GM23338 (cell line): Measurements from ENCODE around the gene DAAM2. TPM values are rescaled to one million over a fixed set of nuclear protein-coding genes. Genes with fewer than 3 reads are reported as not detected.

Experiments
- ATAC-seq: fragments of 200-7000 bp; cut with Tn5 transposase; 3 replicates; pipeline ENCODE4 v1.9.1; 2020
- DNase-seq: peaks from one replicate; pipeline ENCODE4 v3.0.0-alpha.2; 2015; ENCODE audit warnings: low spot score
- H2AFZ ChIP-seq: fragments of 200-600 bp; sonication (generic); 2 replicates; pipeline ENCODE4 v1.8.0; 2016; ENCODE audit warnings: antibody characterized with exemption, mild to moderate bottlenecking, moderate library complexity
- H3F3A ChIP-seq: fragments of 200-600 bp; sonication (generic); replicated peaks from 2 replicates; pipeline ENCODE4 v1.8.0; 2017; ENCODE audit warnings: antibody characterized with exemption, mixed run types, low read depth
- H3K27ac ChIP-seq: fragments of 200-600 bp; sonication (generic); 2 replicates; pipeline ENCODE4 v1.6.1; 2016; ENCODE audit warnings: low read depth
- H3K27me3 ChIP-seq: fragments of 200-600 bp; sonication (generic); 2 replicates; pipeline ENCODE4 v1.8.0; 2016; ENCODE audit warnings: mild to moderate bottlenecking, mixed run types, moderate library complexity; ENCODE audit not compliant: insufficient read depth
- H3K36me3 ChIP-seq: fragments of 200-600 bp; sonication (generic); 2 replicates; pipeline ENCODE4 v1.8.0; 2016; ENCODE audit warnings: mild to moderate bottlenecking; ENCODE audit not compliant: insufficient read depth
- H3K4me1 ChIP-seq: fragments of 200-600 bp; sonication (generic); 2 replicates; pipeline ENCODE4 v1.8.0; 2016; ENCODE audit warnings: mild to moderate bottlenecking, moderate library complexity; ENCODE audit not compliant: insufficient read depth
- H3K4me2 ChIP-seq: fragments of 200-600 bp; sonication (generic); 2 replicates; pipeline ENCODE4 v1.7.1; 2017; ENCODE audit warnings: mixed run types
- H3K4me3 ChIP-seq: fragments of 200-600 bp; sonication (generic); 2 replicates; pipeline ENCODE4 v1.6.1; 2016; ENCODE audit warnings: mixed run types
- H3K79me2 ChIP-seq: fragments of 200-600 bp; sonication (generic); replicated peaks from 2 replicates; pipeline ENCODE4 v1.8.0; 2017; ENCODE audit warnings: mild to moderate bottlenecking; ENCODE audit not compliant: insufficient read depth
- H3K9me2 ChIP-seq: fragments of 200-600 bp; sonication (generic); 2 replicates; pipeline ENCODE4 v1.8.0; 2017; ENCODE audit not compliant: insufficient read depth
- H4K20me1 ChIP-seq: fragments of 200-600 bp; sonication (generic); replicated peaks from 2 replicates; pipeline ENCODE4 v1.8.0; 2017; ENCODE audit warnings: mild to moderate bottlenecking; ENCODE audit not compliant: insufficient read depth
- H3K27ac Mint-ChIP-seq: 2 replicates; pipeline ENCODE4 v1.8.0; 2020; ENCODE audit warnings: inconsistent platforms, mild to moderate bottlenecking, moderate library complexity, mixed read lengths
- H3K27me3 Mint-ChIP-seq: 3 replicates; pipeline ENCODE4 v1.8.0; 2022; ENCODE audit warnings: low read depth, mild to moderate bottlenecking, moderate library complexity, mixed read lengths, inconsistent platforms; ENCODE audit not compliant: insufficient read depth, poor library complexity
- H3K36me3 Mint-ChIP-seq: 3 replicates; pipeline ENCODE4 v1.8.0; 2021; ENCODE audit warnings: low read depth, mild to moderate bottlenecking, inconsistent platforms, moderate library complexity, mixed read lengths
- H3K4me1 Mint-ChIP-seq: 3 replicates; pipeline ENCODE4 v1.8.0; 2020; ENCODE audit warnings: mild to moderate bottlenecking, inconsistent platforms, mixed read lengths
- H3K4me3 Mint-ChIP-seq: 3 replicates; pipeline ENCODE4 v1.8.0; 2021; ENCODE audit warnings: moderate library complexity, mild to moderate bottlenecking, inconsistent platforms, mixed read lengths
- H3K9me3 Mint-ChIP-seq: 3 replicates; pipeline ENCODE4 v1.8.0; 2020; ENCODE audit warnings: moderate library complexity, mild to moderate bottlenecking, inconsistent platforms, mixed read lengths
- CREB1 ChIP-seq: fragments of 250-450 bp; sonication (Bioruptor Pico); IDR thresholded peaks from 2 replicates; pipeline ENCODE4 v1.5.0; 2020; ENCODE audit warnings: low read depth, mild to moderate bottlenecking, moderate library complexity
- EZH2 ChIP-seq: fragments of 200-600 bp; sonication (generic); IDR thresholded peaks from one replicate; pipeline ENCODE4 v1.8.0; 2017; ENCODE audit warnings: antibody characterized with exemption, mild to moderate bottlenecking, low read depth; ENCODE audit not compliant: unreplicated experiment
- EZH2phosphoT487 ChIP-seq: fragments of 200-600 bp; sonication (generic); IDR thresholded peaks from one replicate; pipeline ENCODE4 v1.8.1; 2018; ENCODE audit warnings: antibody characterized with exemption; ENCODE audit not compliant: unreplicated experiment
- POLR2AphosphoS5 ChIP-seq: IDR thresholded peaks from 2 replicates; pipeline ENCODE4 v1.6.1; 2016; ENCODE audit warnings: antibody characterized with exemption, low read depth
- ZNF331 ChIP-seq: fragments of 250-450 bp; sonication (Bioruptor Pico); IDR thresholded peaks from 2 replicates; pipeline ENCODE4 v1.5.0; 2020; ENCODE audit warnings: low read depth, mild to moderate bottlenecking, moderate library complexity
- polyA plus RNA-seq: library from polyadenylated mRNA; unstranded; fragments of >200 nt; fragmentation: Nextera tagmentation; extraction: Ambion mirVana; gene quantifications from 2 replicates; pipeline ENCODE4 v1.2.1, GENCODE V29; 2016
- total RNA-seq: library from RNA; depleted of rRNA; stranded (reverse); fragments of >200 nt; shearing (Covaris generic); gene quantifications from 2 replicates; pipeline ENCODE4 v1.2.3, GENCODE V29; 2014
- TF ChIP-seq, protein P1 (sequence below): IDR thresholded peaks from one replicate; pipeline ENCODE4 v1.6.1; 2018; ENCODE audit warnings: antibody characterized with exemption; ENCODE audit not compliant: unreplicated experiment
- TF ChIP-seq, protein P2 (sequence below), 2 experiments: fragments of 200-600 bp in 1 of 2; sonication (generic) in 1 of 2; conservative IDR thresholded peaks; 2 replicates each; pipeline versions ENCODE4 v1.5.1 to v1.6.1; 2016 to 2017; ENCODE audit warnings: antibody characterized with exemption in 2 of 2, low read depth in 2 of 2, mild to moderate bottlenecking in 2 of 2, moderate library complexity in 1 of 2
- TF ChIP-seq, protein P3 (sequence below): IDR thresholded peaks from 2 replicates; pipeline ENCODE4 v1.6.1; 2016; ENCODE audit warnings: antibody characterized with exemption

Gene DAAM2
- total and polyA plus RNA-seq, 2 experiments from 2014 or later = 1.4 to 4.9 TPM

DNA sequence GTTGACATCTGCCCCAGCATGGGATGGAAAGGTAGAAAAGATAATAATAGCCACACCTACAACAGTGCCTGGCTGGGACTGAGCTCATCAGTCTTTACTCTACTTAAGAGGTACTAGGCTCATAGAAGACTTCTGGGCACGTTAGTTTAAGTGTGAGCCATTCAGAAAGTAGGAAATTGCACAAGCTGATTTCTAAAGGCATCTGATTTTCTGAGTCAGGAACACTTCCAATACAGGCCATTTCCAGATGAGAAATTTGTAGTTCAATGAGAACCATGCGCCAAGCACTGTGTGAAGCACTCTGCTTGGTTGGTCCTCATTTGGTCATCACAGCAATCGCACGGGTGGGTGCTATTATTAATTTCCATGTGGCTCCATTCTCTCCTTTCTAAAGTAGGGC lies 99.8 kb downstream of the DAAM2 start:
- Histone ChIP-seq H3K27ac (no peak overlapping the region), H4K20me1 (no peaks in the 10 kb centered on the region), H2AFZ (no peak overlapping the region), H3K4me2 (no peak overlapping the region), H3K79me2 (no peaks in the 10 kb centered on the region), H3K4me3 (no peak overlapping the region), H3K4me1 (no peaks in the 10 kb centered on the region; the same call in 1 of the 2 replicates), H3K36me3 (no peaks in the 10 kb centered on the region), H3K9me2 (0 out of 2 replicates have a peak, but pooled peaks cover under 1% of the 10 kb centered on the region), H3K27me3 (no peaks in the 10 kb centered on the region), H3F3A (no peaks in the 10 kb centered on the region)
- peaks cover 1% of the 10 kb centered on the region; the same call in 2 of the 3 replicates for H3K4me1 Mint-ChIP-seq
- no peaks in the 10 kb centered on the region for H3K9me3 Mint-ChIP-seq
- H3K27me3 Mint-ChIP-seq = peaks cover 2% of the 10 kb centered on the region
- peaks cover 1% of the 10 kb centered on the region; the same call in 1 of the 3 replicates for H3K36me3 Mint-ChIP-seq
- no peak for DNase-seq
- no peak for ATAC-seq
- H3K4me3 Mint-ChIP-seq = no peak overlapping the region
- TF ChIP-seq ZNF331 (CRISPR knock-in tag) = no peak
- no peak for TF ChIP-seq CREB1 (CRISPR knock-in tag)
- TF ChIP-seq, protein P1, sequence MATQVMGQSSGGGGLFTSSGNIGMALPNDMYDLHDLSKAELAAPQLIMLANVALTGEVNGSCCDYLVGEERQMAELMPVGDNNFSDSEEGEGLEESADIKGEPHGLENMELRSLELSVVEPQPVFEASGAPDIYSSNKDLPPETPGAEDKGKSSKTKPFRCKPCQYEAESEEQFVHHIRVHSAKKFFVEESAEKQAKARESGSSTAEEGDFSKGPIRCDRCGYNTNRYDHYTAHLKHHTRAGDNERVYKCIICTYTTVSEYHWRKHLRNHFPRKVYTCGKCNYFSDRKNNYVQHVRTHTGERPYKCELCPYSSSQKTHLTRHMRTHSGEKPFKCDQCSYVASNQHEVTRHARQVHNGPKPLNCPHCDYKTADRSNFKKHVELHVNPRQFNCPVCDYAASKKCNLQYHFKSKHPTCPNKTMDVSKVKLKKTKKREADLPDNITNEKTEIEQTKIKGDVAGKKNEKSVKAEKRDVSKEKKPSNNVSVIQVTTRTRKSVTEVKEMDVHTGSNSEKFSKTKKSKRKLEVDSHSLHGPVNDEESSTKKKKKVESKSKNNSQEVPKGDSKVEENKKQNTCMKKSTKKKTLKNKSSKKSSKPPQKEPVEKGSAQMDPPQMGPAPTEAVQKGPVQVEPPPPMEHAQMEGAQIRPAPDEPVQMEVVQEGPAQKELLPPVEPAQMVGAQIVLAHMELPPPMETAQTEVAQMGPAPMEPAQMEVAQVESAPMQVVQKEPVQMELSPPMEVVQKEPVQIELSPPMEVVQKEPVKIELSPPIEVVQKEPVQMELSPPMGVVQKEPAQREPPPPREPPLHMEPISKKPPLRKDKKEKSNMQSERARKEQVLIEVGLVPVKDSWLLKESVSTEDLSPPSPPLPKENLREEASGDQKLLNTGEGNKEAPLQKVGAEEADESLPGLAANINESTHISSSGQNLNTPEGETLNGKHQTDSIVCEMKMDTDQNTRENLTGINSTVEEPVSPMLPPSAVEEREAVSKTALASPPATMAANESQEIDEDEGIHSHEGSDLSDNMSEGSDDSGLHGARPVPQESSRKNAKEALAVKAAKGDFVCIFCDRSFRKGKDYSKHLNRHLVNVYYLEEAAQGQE = no peak
- TF ChIP-seq, protein P2, sequence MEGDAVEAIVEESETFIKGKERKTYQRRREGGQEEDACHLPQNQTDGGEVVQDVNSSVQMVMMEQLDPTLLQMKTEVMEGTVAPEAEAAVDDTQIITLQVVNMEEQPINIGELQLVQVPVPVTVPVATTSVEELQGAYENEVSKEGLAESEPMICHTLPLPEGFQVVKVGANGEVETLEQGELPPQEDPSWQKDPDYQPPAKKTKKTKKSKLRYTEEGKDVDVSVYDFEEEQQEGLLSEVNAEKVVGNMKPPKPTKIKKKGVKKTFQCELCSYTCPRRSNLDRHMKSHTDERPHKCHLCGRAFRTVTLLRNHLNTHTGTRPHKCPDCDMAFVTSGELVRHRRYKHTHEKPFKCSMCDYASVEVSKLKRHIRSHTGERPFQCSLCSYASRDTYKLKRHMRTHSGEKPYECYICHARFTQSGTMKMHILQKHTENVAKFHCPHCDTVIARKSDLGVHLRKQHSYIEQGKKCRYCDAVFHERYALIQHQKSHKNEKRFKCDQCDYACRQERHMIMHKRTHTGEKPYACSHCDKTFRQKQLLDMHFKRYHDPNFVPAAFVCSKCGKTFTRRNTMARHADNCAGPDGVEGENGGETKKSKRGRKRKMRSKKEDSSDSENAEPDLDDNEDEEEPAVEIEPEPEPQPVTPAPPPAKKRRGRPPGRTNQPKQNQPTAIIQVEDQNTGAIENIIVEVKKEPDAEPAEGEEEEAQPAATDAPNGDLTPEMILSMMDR (conservative IDR thresholded peaks at IDR 0.05; ENCODE audit: low read depth in 2 of 2) = no peak
- TF ChIP-seq, protein P3, sequence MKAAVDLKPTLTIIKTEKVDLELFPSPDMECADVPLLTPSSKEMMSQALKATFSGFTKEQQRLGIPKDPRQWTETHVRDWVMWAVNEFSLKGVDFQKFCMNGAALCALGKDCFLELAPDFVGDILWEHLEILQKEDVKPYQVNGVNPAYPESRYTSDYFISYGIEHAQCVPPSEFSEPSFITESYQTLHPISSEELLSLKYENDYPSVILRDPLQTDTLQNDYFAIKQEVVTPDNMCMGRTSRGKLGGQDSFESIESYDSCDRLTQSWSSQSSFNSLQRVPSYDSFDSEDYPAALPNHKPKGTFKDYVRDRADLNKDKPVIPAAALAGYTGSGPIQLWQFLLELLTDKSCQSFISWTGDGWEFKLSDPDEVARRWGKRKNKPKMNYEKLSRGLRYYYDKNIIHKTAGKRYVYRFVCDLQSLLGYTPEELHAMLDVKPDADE = no peak
- no peak for TF ChIP-seq EZH2
- TF ChIP-seq POLR2AphosphoS5 = no peak
- H3K27ac Mint-ChIP-seq = no peak overlapping the region

GRCh38 chr6:39892490-39893129 lies 100.4 kb downstream of the DAAM2 start:
- DNase-seq = peak; percentile 75
- no peaks in the 10 kb centered on the region for H4K20me1 ChIP-seq
- no peak overlapping the region for H2AFZ ChIP-seq
- ATAC-seq = peak; percentile 97
- no peaks in the 10 kb centered on the region for H3K9me3 Mint-ChIP-seq
- H3K4me1 ChIP-seq = peaks cover 6% of the 10 kb centered on the region
- TF ChIP-seq EZH2phosphoT487 = no peak
- TF ChIP-seq, protein P2 (conservative IDR thresholded peaks at IDR 0.05; ENCODE audit: low read depth in 2 of 2) = peak; percentile 74 to 89
- no peak overlapping the region for H3K27ac Mint-ChIP-seq
- peaks cover 3% of the 10 kb centered on the region; the same call in 1 of the 3 replicates for H3K36me3 Mint-ChIP-seq
- no peak overlapping the region for H3K27ac ChIP-seq
- H3K36me3 ChIP-seq = no peaks in the 10 kb centered on the region
- H3K4me3 Mint-ChIP-seq = no peak overlapping the region
- H3K9me2 ChIP-seq = 0 out of 2 replicates have a peak, but pooled peaks cover 5% of the 10 kb centered on the region
- H3K4me1 Mint-ChIP-seq = peaks cover 7% of the 10 kb centered on the region
- H3F3A ChIP-seq = no peaks in the 10 kb centered on the region
- no peak overlapping the region for H3K4me3 ChIP-seq
- no peak overlapping the region for H3K4me2 ChIP-seq
- H3K27me3 ChIP-seq = no peaks in the 10 kb centered on the region
- H3K27me3 Mint-ChIP-seq = peaks cover 2% of the 10 kb centered on the region
- H3K79me2 ChIP-seq = no peaks in the 10 kb centered on the region
